GM23248 (cell line): Measurements from ENCODE around the gene KAZN. TPM values are rescaled to one million over a fixed set of nuclear protein-coding genes. Genes with fewer than 3 reads are reported as not detected.

ENCODE experiments used
- DNase-seq: peaks from one replicate; pipeline ENCODE4 v3.0.0-alpha.2; 2015
- H2AFZ ChIP-seq: fragments of 200-600 bp; sonication (generic); 2 replicates; pipeline ENCODE4 v1.6.1; 2016; ENCODE audit warnings: antibody characterized with exemption
- H3F3A ChIP-seq: fragments of 200-600 bp; sonication (generic); 2 replicates; pipeline ENCODE4 v1.6.1; 2016; ENCODE audit warnings: mild to moderate bottlenecking, antibody characterized with exemption, mixed run types; ENCODE audit not compliant: insufficient read depth
- H3K27ac ChIP-seq: fragments of 200-600 bp; sonication (generic); 2 replicates; pipeline ENCODE4 v1.5.1; 2016; ENCODE audit warnings: mild to moderate bottlenecking
- H3K27me3 ChIP-seq: fragments of 200-600 bp; sonication (generic); replicated peaks from 2 replicates; pipeline ENCODE4 v1.6.1; 2016; ENCODE audit warnings: mild to moderate bottlenecking; ENCODE audit not compliant: insufficient read depth
- H3K36me3 ChIP-seq: fragments of 200-600 bp; sonication (generic); 2 replicates; pipeline ENCODE4 v1.6.1; 2016; ENCODE audit warnings: low read depth, mild to moderate bottlenecking
- H3K4me1 ChIP-seq: fragments of 200-600 bp; sonication (generic); 2 replicates; pipeline ENCODE4 v1.6.1; 2016; ENCODE audit warnings: mild to moderate bottlenecking; ENCODE audit not compliant: insufficient read depth
- H3K4me2 ChIP-seq: fragments of 200-600 bp; sonication (generic); one replicate; pipeline ENCODE4 v1.6.1; 2016; ENCODE audit warnings: mild to moderate bottlenecking; ENCODE audit not compliant: unreplicated experiment
- H3K4me3 ChIP-seq: fragments of 200-600 bp; sonication (generic); 2 replicates; pipeline ENCODE4 v1.5.1; 2016; ENCODE audit warnings: mild to moderate bottlenecking
- H3K79me2 ChIP-seq: fragments of 200-600 bp; sonication (generic); 2 replicates; pipeline ENCODE4 v1.6.1; 2016; ENCODE audit warnings: mild to moderate bottlenecking; ENCODE audit not compliant: insufficient read depth
- H3K9ac ChIP-seq: fragments of 200-600 bp; sonication (generic); 2 replicates; pipeline ENCODE4 v1.6.1; 2016; ENCODE audit warnings: mild to moderate bottlenecking
- H3K9me2 ChIP-seq: fragments of 200-600 bp; sonication (generic); 2 replicates; pipeline ENCODE4 v1.6.1; 2016; ENCODE audit warnings: mixed run types, mild to moderate bottlenecking, moderate library complexity; ENCODE audit not compliant: insufficient read depth
- H3K9me3 ChIP-seq: fragments of 200-600 bp; sonication (generic); one replicate; pipeline ENCODE4 v1.6.1; 2017; ENCODE audit warnings: low read depth
- H4K20me1 ChIP-seq: fragments of 200-600 bp; sonication (generic); 2 replicates; pipeline ENCODE4 v1.6.0; 2016; ENCODE audit not compliant: insufficient read depth
- EZH2 ChIP-seq: fragments of 200-600 bp; sonication (generic); IDR thresholded peaks from 2 replicates; pipeline ENCODE4 v1.6.1; 2018; ENCODE audit warnings: antibody characterized with exemption, mild to moderate bottlenecking; ENCODE audit not compliant: insufficient read depth, poor library complexity, severe bottlenecking
- EZH2phosphoT487 ChIP-seq: fragments of 200-600 bp; sonication (generic); IDR thresholded peaks from 2 replicates; pipeline ENCODE4 v1.6.1; 2018; ENCODE audit warnings: antibody characterized with exemption, moderate library complexity, mild to moderate bottlenecking, low read depth; ENCODE audit not compliant: insufficient read depth
- WGBS, 2 experiments: methylation state at CpG; one replicate each; pipeline ENCODE4 v1.1.6; 2015 to 2017; ENCODE audit warnings: low lambda C conversion rate in 2 of 2, low coverage in 1 of 2; ENCODE audit errors: missing lambda C conversion rate in 2 of 2; 5-methylcytosine and 5-hydroxymethylcytosine counted together
- in situ Hi-C: fragments of 300-500 bp; cut with MboI; formaldehyde crosslinking; loops from 2 replicates; pipeline ENCODE4 v1.15.0; 2020
- polyA plus RNA-seq: library from polyadenylated mRNA; unstranded; fragments of >200 nt; fragmentation: Nextera tagmentation; extraction: Ambion mirVana; gene quantifications from 2 replicates; pipeline ENCODE4 v1.2.1, GENCODE V29; 2016
- total RNA-seq: library from RNA; depleted of rRNA; stranded (reverse); fragments of >200 nt; shearing (Covaris generic); gene quantifications from 2 replicates; pipeline ENCODE4 v1.2.3, GENCODE V29; 2014

The KAZN gene
- total and polyA plus RNA-seq, 2 experiments from 2014 or later = 4.9 to 7.2 TPM

DNA sequence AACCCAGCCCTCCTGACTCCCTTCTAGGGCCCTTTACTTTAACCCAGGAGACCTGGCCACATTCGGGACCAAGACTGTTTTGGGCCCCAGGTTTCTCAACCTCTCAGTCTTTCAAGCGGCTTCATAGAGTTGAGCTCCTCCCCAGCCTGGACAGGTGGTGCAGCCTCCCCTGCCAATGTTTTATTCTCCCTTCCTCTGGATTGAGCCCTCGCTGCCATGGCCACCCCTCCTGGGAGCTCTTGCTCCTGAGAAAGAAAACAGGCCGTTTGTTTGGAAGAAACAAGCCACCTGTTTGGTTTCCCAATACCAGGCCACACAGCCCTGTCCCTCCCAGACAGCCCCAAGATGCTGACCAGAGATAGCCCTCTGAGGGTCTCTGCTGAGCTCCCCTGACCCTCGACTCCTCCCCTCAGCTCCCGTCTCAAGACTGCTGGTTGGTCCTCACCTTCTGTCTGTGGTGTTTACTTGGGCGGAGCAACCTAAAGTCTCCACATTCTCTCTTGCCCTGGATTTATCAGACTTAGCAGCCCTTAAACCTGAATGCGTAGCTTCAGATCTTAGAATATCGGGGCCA lies 558.4 kb downstream of the KAZN start:
- in situ Hi-C loops = no loop called here
- no peak overlapping the region for H3K9ac ChIP-seq

DNA sequence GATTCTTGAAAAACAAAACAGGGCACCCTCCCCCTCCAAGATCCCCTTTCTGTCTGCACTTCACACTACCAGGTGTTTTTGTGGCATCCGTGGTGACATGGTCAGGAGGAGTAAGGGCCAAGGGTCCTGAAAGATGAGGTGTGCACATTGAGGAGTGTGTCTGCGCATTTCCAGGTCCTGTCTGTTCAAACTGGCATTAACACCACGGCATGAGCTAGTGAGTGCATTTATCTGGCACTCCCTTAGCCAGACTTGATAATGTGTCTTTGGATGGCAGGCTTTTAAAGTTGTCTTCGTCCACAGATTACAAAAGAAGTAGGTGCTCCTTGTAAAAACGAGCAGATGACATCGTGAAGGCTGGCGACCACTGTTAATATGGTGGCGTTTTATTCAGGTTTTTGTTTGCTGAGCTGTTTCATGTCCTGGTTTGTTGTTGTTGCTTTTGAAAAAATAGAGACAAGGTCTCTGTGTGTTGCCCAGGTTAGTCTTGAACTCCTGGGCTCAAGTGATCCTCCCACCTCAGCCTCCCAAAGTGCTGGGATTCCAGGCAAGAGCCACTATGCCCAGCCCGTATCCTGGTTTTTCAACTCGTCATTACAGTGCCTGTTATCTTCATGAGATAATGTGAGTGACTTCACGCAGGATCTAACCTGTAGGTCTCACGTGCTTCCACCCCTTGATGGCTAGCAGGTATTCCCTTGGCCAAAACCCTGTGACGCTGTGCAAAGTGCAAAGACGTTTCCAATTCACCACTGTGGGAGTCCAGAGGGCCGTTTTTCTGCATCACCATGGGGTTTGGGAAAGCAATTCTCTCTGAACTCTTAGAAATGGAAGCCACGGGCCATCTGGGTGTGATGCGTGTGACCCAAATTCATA lies 559.3 kb downstream of the KAZN start:
- H3K4me3 ChIP-seq = no peak overlapping the region
- no peaks in the 10 kb centered on the region for H3K36me3 ChIP-seq
- no peaks in the 10 kb centered on the region for H3K27me3 ChIP-seq
- no peaks in the 10 kb centered on the region for H3F3A ChIP-seq
- no peak overlapping the region for H3K27ac ChIP-seq
- no peak overlapping the region for H3K4me2 ChIP-seq
- no peaks in the 10 kb centered on the region for H3K9me2 ChIP-seq
- no peaks in the 10 kb centered on the region for H4K20me1 ChIP-seq
- H3K9me3 ChIP-seq = no peaks in the 10 kb centered on the region
- no peak overlapping the region for H2AFZ ChIP-seq
- in situ Hi-C loops = no loop called here
- H3K9ac ChIP-seq = no peak overlapping the region
- TF ChIP-seq EZH2 (no peak), EZH2phosphoT487 (no peak)
- H3K4me1 ChIP-seq = no peaks in the 10 kb centered on the region
- no peaks in the 10 kb centered on the region for H3K79me2 ChIP-seq
- 86% methylated on average over 17 of the region's 17 CpGs for WGBS, 2 experiments
- DNase-seq = no peak

More for the DNA sequence above, 558.4 kb downstream of the KAZN start:
- Histone ChIP-seq H3K4me1 (no peaks in the 10 kb centered on the region), H2AFZ (no peak overlapping the region), H3K27me3 (no peaks in the 10 kb centered on the region), H3K9me2 (no peaks in the 10 kb centered on the region), H3K4me3 (no peak overlapping the region), H3K27ac (no peak overlapping the region), H3K9me3 (no peaks in the 10 kb centered on the region), H3K36me3 (no peaks in the 10 kb centered on the region), H3K4me2 (no peak overlapping the region), H3K79me2 (no peaks in the 10 kb centered on the region), H4K20me1 (no peaks in the 10 kb centered on the region), H3F3A (no peaks in the 10 kb centered on the region)
- 88% methylated on average over 9 of the region's 9 CpGs for WGBS, 2 experiments
- DNase-seq = no peak
- TF ChIP-seq EZH2phosphoT487 (no peak), EZH2 (no peak)

DNA sequence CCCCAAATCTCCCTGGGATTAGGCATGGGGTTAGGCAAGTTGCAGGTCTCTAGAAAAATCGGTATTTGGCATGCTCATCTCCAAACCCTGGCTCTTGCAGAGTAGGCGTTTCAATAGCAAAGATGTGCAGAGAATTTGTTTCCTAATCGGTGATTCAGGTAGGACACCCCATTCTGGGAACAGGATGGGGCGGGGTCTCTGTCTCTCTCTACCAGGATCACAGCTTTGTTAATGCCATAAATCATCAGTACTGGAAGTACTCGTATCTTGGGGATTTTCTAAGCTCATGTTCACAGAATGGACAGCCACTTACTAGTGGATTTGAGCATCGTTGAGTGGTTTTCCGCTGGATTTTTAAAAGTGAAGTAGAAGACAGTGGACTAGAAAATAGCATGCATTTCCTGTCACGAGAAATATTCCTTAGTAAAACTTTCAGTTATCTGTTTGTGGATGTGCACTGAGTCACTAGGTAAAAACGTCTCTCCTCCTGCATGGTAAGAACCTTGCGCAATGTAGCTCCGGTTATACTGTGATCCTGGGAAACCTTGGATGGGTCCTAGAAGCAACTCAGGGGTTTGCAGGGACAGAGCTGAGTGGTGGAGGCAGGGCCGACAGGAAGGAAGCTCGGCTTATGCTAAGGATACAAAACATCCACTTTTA lies 560.2 kb downstream of the KAZN start:
- no peaks in the 10 kb centered on the region for H3K79me2 ChIP-seq
- no peaks in the 10 kb centered on the region for H3K9me3 ChIP-seq
- no peak overlapping the region for H3K4me3 ChIP-seq
- H3K36me3 ChIP-seq = no peaks in the 10 kb centered on the region
- H3K4me1 ChIP-seq = no peaks in the 10 kb centered on the region
- no peak overlapping the region for H2AFZ ChIP-seq
- H3K9me2 ChIP-seq = no peaks in the 10 kb centered on the region
- WGBS, 2 experiments = 79 to 81% methylated on average over 13 of the region's 13 CpGs
- H4K20me1 ChIP-seq = no peaks in the 10 kb centered on the region
- no peak overlapping the region for H3K9ac ChIP-seq
- in situ Hi-C loops = no loop called here
- TF ChIP-seq EZH2 = no peak
- no peak for TF ChIP-seq EZH2phosphoT487
- peak; percentile 66 for DNase-seq
- no peak overlapping the region for H3K4me2 ChIP-seq
- no peaks in the 10 kb centered on the region for H3F3A ChIP-seq
- no peaks in the 10 kb centered on the region for H3K27me3 ChIP-seq
- H3K27ac ChIP-seq = no peak overlapping the region

DNA sequence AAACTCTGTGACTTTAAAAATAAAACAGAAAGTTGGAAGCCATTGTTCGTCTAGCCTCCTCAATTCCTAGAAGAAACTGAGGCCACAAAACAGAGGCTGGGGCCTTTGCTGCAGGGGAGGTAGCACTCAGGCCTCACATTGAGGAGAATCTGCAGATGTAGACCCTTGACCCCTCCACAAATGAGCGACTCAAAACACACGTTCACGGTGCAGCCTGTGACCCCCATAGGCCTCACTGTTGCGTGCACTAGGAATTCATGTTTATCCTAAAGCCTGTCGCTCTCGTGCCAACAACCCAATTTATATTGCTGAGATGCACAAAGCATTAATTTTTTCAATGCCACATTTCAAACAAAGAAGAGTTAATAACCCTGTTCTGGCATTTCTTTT lies 560.7 kb downstream of the KAZN start:
- Histone ChIP-seq H3K9ac (no peak overlapping the region), H3K27me3 (no peaks in the 10 kb centered on the region), H4K20me1 (no peaks in the 10 kb centered on the region), H2AFZ (no peak overlapping the region), H3F3A (no peaks in the 10 kb centered on the region), H3K9me3 (no peaks in the 10 kb centered on the region), H3K9me2 (no peaks in the 10 kb centered on the region), H3K36me3 (no peaks in the 10 kb centered on the region), H3K4me2 (no peak overlapping the region), H3K79me2 (no peaks in the 10 kb centered on the region), H3K4me1 (no peaks in the 10 kb centered on the region), H3K27ac (no peak overlapping the region), H3K4me3 (no peak overlapping the region)
- TF ChIP-seq EZH2 (no peak), EZH2phosphoT487 (no peak)
- 68 to 79% methylated on average over 7 of the region's 7 CpGs for WGBS, 2 experiments
- DNase-seq = no peak
- in situ Hi-C loops = no loop called here
